PFSK-1 (cell line): Measurements from ENCODE around the gene ASMTL.

ENCODE experiments used
- FOXP2 ChIP-seq: optimal IDR thresholded peaks from 2 replicates; pipeline ENCODE3; 2011; ENCODE audit warnings: borderline replicate concordance, control low read depth, inconsistent platforms; ENCODE audit not compliant: insufficient read depth; ENCODE audit errors: extremely low read length, extremely low read depth
- POLR2AphosphoS5 ChIP-seq: IDR thresholded peaks from 2 replicates; pipeline ENCODE4 v1.6.1; 2012; ENCODE audit warnings: low read depth, mild to moderate bottlenecking, control low read depth, low read length, moderate library complexity
- REST ChIP-seq, 2 experiments: IDR thresholded peaks; 2 replicates each; pipeline versions ENCODE4 v1.6.1 to v1.8.0; 2011 to 2012; ENCODE audit warnings: low read depth in 2 of 2, low read length in 2 of 2, control low read depth in 1 of 2, inconsistent platforms in 1 of 2, mild to moderate bottlenecking in 1 of 2, moderate library complexity in 1 of 2; ENCODE audit not compliant: insufficient read depth in 1 of 2
- SIN3A ChIP-seq: IDR thresholded peaks from 2 replicates; pipeline ENCODE4 v1.6.1; 2012; ENCODE audit warnings: mild to moderate bottlenecking, low read length, moderate library complexity, borderline replicate concordance; ENCODE audit not compliant: insufficient read depth
- TAF1 ChIP-seq: IDR thresholded peaks from 2 replicates; pipeline ENCODE4 v1.6.1; 2012; ENCODE audit warnings: low read length, control low read depth, borderline replicate concordance; ENCODE audit not compliant: insufficient read depth

ASMTL gene

GRCh38 chrX:1417921-1418771 is 34.6 kb downstream of the ASMTL start:
- TF ChIP-seq POLR2AphosphoS5 (no peak), FOXP2 (no peak), REST (IDR thresholded peaks at IDR 0.05; ENCODE audit: insufficient read depth in 1 of 2, low read depth in 2 of 2, low read length in 2 of 2) (no peak), SIN3A (no peak), TAF1 (no peak)

- TF ChIP-seq REST (IDR thresholded peaks at IDR 0.05; ENCODE audit: insufficient read depth in 1 of 2, low read depth in 2 of 2, low read length in 2 of 2): no peak
- TF ChIP-seq FOXP2: no peak
- TF ChIP-seq SIN3A: no peak
- peak; percentile 37; the same call in 1 of the 2 replicates for TF ChIP-seq POLR2AphosphoS5
- no peak for TF ChIP-seq TAF1
Observed at GRCh38 chrX:1416965-1417760, 35.5 kb downstream of the ASMTL start.

DNA sequence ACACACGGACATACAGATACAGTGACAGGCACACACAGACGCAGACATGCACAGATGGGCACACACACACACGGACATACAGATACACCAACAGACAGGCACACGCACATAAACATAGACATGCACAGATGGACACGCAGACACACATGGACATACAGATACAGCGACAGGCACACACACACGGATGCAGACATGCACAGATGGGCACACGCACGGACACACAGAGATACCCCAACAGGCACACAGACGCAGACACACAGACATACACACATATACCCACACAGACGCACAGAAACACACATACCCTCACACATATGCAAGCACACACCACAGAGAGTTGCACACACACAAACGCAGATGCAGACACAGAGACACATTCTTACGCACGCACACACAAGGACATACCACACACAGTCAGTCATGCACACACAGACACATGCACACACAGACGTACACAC is 36.4 kb downstream of the ASMTL start:
- no peak for TF ChIP-seq FOXP2
- TF ChIP-seq POLR2AphosphoS5: no peak
- no peak for TF ChIP-seq REST (IDR thresholded peaks at IDR 0.05; ENCODE audit: insufficient read depth in 1 of 2, low read depth in 2 of 2, low read length in 2 of 2)
- no peak for TF ChIP-seq SIN3A
- no peak for TF ChIP-seq TAF1

DNA sequence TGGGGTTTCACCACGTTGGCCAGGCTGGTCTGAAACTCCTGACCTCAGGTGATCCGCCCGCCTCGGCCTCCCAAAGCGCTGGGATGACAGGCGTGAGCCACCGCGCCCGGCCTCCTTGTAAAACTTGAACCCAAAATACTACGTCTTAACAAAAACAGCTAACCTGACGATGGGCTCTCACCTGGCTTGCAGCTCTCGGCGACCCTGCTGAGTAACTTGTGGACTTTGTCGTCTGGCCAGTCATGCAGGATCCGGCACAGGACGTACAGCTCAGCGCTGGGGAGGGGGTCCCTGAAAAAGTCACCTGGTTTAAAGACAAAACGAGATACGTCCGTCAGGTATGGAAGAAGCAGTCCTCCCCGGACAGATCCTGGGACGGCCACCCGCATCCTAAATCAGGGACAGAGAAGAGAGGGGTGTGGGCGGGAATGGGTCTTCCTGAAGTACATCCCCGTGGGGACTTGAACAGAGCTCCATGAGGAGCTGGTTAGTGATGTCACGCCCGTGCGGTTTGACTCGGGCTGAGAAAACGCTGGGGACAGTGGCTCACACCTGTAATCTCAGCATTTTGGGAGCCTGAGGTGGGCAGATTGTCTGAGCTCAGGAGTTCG is 40.1 kb downstream of the ASMTL start:
- TF ChIP-seq POLR2AphosphoS5 (no peak), REST (IDR thresholded peaks at IDR 0.05; ENCODE audit: insufficient read depth in 1 of 2, low read depth in 2 of 2, low read length in 2 of 2) (no peak)
